ENCODE results near the gene SCML2. TPM values are rescaled to one million over a fixed set of nuclear protein-coding genes. Genes with fewer than 3 reads are reported as not detected.

Gene SCML2
- total and polyA plus RNA-seq, 2 of the 8 experiments (the other 6 are each of a cell fraction or from before 2014, with no cell fraction given), result 14.6 to 18.9 TPM

- TF ChIP-seq E2F6 (IDR thresholded peaks at IDR 0.05), result peak; percentile 92
- no peak for TF ChIP-seq BRCA1 (IDR thresholded peaks at IDR 0.05; ENCODE audit: low read depth, low read length)
Measured at GRCh38 chrX:18353931-18354368, 538 bp downstream of the SCML2 start (continued).
